ENCODE results near the gene GALNT10. TPM values are rescaled to one million over a fixed set of nuclear protein-coding genes. Genes with fewer than 3 reads are reported as not detected.

Gene GALNT10
- polyA plus RNA-seq, 3 donors: 25.9 to 29.1 (median 27.5) TPM

- no peak for DNase-seq (ENCODE audit: extremely low read depth in 1 of 11, low read depth in 9 of 11, low spot score in 4 of 11)
Observed at GRCh38 chr5:154301726-154302125, 111.2 kb downstream of the GALNT10 start.

GRCh38 chr5:154302161-154302560, 111.6 kb downstream of the GALNT10 start:
- DNase-seq (ENCODE audit: extremely low read depth in 1 of 11, low read depth in 9 of 11, low spot score in 4 of 11): peak in 2 of 11 donors; percentile 31 to 48

GRCh38 chr5:154303133-154303532, 112.6 kb downstream of the GALNT10 start:
- DNase-seq (ENCODE audit: extremely low read depth in 1 of 11, low read depth in 9 of 11, low spot score in 4 of 11): no peak

GRCh38 chr5:154308443-154309370, 118.2 kb downstream of the GALNT10 start:
- DNase-seq (ENCODE audit: extremely low read depth in 1 of 11, low read depth in 9 of 11, low spot score in 4 of 11): no peak

GRCh38 chr5:154309371-154309745, 118.8 kb downstream of the GALNT10 start:
- DNase-seq (ENCODE audit: extremely low read depth in 1 of 11, low read depth in 9 of 11, low spot score in 4 of 11): no peak

- no peak for DNase-seq (ENCODE audit: extremely low read depth in 1 of 11, low read depth in 9 of 11, low spot score in 4 of 11)
Observed at GRCh38 chr5:154309805-154310204, 119.3 kb downstream of the GALNT10 start.

- DNase-seq (ENCODE audit: extremely low read depth in 1 of 11, low read depth in 9 of 11, low spot score in 4 of 11): no peak
Observed at GRCh38 chr5:154311362-154311761, 120.8 kb downstream of the GALNT10 start.

GRCh38 chr5:154312000-154312399, 121.5 kb downstream of the GALNT10 start:
- DNase-seq (ENCODE audit: extremely low read depth in 1 of 11, low read depth in 9 of 11, low spot score in 4 of 11): no peak

GRCh38 chr5:154312576-154312975, 122.0 kb downstream of the GALNT10 start:
- no peak for DNase-seq (ENCODE audit: extremely low read depth in 1 of 11, low read depth in 9 of 11, low spot score in 4 of 11)

GRCh38 chr5:154313360-154314017, 123.0 kb downstream of the GALNT10 start:
- no peak for DNase-seq (ENCODE audit: extremely low read depth in 1 of 11, low read depth in 9 of 11, low spot score in 4 of 11)

- no peak for DNase-seq (ENCODE audit: extremely low read depth in 1 of 11, low read depth in 9 of 11, low spot score in 4 of 11)
Observed at GRCh38 chr5:154315196-154315595, 124.7 kb downstream of the GALNT10 start.

- DNase-seq (ENCODE audit: extremely low read depth in 1 of 11, low read depth in 9 of 11, low spot score in 4 of 11): no peak
Observed at GRCh38 chr5:154315756-154316155, 125.2 kb downstream of the GALNT10 start.

- DNase-seq (ENCODE audit: extremely low read depth in 1 of 11, low read depth in 9 of 11, low spot score in 4 of 11): peak in 2 of 11 donors; percentile 17 to 30
Observed at GRCh38 chr5:154316223-154316935, 125.8 kb downstream of the GALNT10 start.

- no peak for DNase-seq (ENCODE audit: extremely low read depth in 1 of 11, low read depth in 9 of 11, low spot score in 4 of 11)
Observed at GRCh38 chr5:154317916-154318315, 127.4 kb downstream of the GALNT10 start.

- no peak for DNase-seq (ENCODE audit: extremely low read depth in 1 of 11, low read depth in 9 of 11, low spot score in 4 of 11)
Observed at GRCh38 chr5:154318691-154319090, 128.2 kb downstream of the GALNT10 start.

GRCh38 chr5:154319736-154320135, 129.2 kb downstream of the GALNT10 start:
- no peak for DNase-seq (ENCODE audit: extremely low read depth in 1 of 11, low read depth in 9 of 11, low spot score in 4 of 11)

GRCh38 chr5:154320224-154321089, 129.9 kb downstream of the GALNT10 start:
- peak in 8 of 11 donors; percentile 32 to 60 (median 37) for DNase-seq (ENCODE audit: extremely low read depth in 1 of 11, low read depth in 9 of 11, low spot score in 4 of 11)

GRCh38 chr5:154321546-154321945, 131.0 kb downstream of the GALNT10 start:
- no peak for DNase-seq (ENCODE audit: extremely low read depth in 1 of 11, low read depth in 9 of 11, low spot score in 4 of 11)

GRCh38 chr5:154324033-154324432, 133.5 kb downstream of the GALNT10 start:
- no peak for DNase-seq (ENCODE audit: extremely low read depth in 1 of 11, low read depth in 9 of 11, low spot score in 4 of 11)
